ENCODE measurements around the gene PYY.

PYY gene

GRCh38 chr17:43917016-43917347 is 36.8 kb downstream of the PYY start:
- TF ChIP-seq GABPA (IDR thresholded peaks at IDR 0.05; ENCODE audit: low read depth) (no peak), POLR2AphosphoS5 (IDR thresholded peaks at IDR 0.05; ENCODE audit: low read depth) (no peak), SPI1 (IDR thresholded peaks at IDR 0.05; ENCODE audit: borderline replicate concordance, low read depth) (no peak)
- TF ChIP-seq, protein P1, sequence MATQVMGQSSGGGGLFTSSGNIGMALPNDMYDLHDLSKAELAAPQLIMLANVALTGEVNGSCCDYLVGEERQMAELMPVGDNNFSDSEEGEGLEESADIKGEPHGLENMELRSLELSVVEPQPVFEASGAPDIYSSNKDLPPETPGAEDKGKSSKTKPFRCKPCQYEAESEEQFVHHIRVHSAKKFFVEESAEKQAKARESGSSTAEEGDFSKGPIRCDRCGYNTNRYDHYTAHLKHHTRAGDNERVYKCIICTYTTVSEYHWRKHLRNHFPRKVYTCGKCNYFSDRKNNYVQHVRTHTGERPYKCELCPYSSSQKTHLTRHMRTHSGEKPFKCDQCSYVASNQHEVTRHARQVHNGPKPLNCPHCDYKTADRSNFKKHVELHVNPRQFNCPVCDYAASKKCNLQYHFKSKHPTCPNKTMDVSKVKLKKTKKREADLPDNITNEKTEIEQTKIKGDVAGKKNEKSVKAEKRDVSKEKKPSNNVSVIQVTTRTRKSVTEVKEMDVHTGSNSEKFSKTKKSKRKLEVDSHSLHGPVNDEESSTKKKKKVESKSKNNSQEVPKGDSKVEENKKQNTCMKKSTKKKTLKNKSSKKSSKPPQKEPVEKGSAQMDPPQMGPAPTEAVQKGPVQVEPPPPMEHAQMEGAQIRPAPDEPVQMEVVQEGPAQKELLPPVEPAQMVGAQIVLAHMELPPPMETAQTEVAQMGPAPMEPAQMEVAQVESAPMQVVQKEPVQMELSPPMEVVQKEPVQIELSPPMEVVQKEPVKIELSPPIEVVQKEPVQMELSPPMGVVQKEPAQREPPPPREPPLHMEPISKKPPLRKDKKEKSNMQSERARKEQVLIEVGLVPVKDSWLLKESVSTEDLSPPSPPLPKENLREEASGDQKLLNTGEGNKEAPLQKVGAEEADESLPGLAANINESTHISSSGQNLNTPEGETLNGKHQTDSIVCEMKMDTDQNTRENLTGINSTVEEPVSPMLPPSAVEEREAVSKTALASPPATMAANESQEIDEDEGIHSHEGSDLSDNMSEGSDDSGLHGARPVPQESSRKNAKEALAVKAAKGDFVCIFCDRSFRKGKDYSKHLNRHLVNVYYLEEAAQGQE (IDR thresholded peaks at IDR 0.05; ENCODE audit: insufficient replicate concordance, low read depth): no peak
- TF ChIP-seq, protein P2, sequence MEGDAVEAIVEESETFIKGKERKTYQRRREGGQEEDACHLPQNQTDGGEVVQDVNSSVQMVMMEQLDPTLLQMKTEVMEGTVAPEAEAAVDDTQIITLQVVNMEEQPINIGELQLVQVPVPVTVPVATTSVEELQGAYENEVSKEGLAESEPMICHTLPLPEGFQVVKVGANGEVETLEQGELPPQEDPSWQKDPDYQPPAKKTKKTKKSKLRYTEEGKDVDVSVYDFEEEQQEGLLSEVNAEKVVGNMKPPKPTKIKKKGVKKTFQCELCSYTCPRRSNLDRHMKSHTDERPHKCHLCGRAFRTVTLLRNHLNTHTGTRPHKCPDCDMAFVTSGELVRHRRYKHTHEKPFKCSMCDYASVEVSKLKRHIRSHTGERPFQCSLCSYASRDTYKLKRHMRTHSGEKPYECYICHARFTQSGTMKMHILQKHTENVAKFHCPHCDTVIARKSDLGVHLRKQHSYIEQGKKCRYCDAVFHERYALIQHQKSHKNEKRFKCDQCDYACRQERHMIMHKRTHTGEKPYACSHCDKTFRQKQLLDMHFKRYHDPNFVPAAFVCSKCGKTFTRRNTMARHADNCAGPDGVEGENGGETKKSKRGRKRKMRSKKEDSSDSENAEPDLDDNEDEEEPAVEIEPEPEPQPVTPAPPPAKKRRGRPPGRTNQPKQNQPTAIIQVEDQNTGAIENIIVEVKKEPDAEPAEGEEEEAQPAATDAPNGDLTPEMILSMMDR (IDR thresholded peaks at IDR 0.05; ENCODE audit: insufficient read depth, low read length): no peak
- no peak overlapping the region for H3K4me3 ChIP-seq (replicated peaks; ENCODE audit: insufficient read depth, low read length)
- DNase-seq (ENCODE audit: low read depth in 1 of 2, low spot score in 1 of 2): no peak
- H3K27ac ChIP-seq (replicated peaks): no peak overlapping the region
- peaks cover 23% of the 10 kb centered on the region for H3K27me3 ChIP-seq (ENCODE audit: insufficient read depth, poor library complexity, severe bottlenecking)

DNA sequence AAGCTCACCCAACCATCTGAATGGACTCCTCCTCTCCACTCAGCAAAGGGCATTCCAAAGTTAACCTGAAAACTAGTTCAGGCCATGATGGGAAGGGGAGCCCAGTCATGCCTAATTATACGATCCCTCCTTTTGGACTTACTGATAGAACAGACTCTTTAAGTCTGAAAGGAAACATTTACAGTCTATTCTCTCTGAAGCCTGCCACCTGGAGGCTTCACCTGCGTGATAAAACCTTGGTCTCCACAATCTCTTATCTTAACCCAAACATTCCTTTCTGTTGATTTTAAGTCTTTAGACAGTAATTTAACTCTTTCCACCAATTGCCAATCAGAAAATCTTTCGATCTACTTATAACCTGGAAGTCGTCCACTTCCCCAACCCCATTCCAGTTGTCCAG is 37.4 kb downstream of the PYY start:
- Histone ChIP-seq H3K27me3 (ENCODE audit: insufficient read depth, poor library complexity, severe bottlenecking) (peaks cover 23% of the 10 kb centered on the region), H3K4me3 (replicated peaks; ENCODE audit: insufficient read depth, low read length) (no peak overlapping the region), H3K27ac (replicated peaks) (no peak overlapping the region)
- no peak for DNase-seq (ENCODE audit: low read depth in 1 of 2, low spot score in 1 of 2)
- TF ChIP-seq, protein P1 (IDR thresholded peaks at IDR 0.05; ENCODE audit: insufficient replicate concordance, low read depth): no peak
- TF ChIP-seq SPI1 (IDR thresholded peaks at IDR 0.05; ENCODE audit: borderline replicate concordance, low read depth) (no peak), POLR2AphosphoS5 (IDR thresholded peaks at IDR 0.05; ENCODE audit: low read depth) (no peak), GABPA (IDR thresholded peaks at IDR 0.05; ENCODE audit: low read depth) (no peak)
- TF ChIP-seq, protein P2 (IDR thresholded peaks at IDR 0.05; ENCODE audit: insufficient read depth, low read length): no peak

GRCh38 chr17:43915559-43915958 is 38.2 kb downstream of the PYY start:
- peaks cover 23% of the 10 kb centered on the region for H3K27me3 ChIP-seq (ENCODE audit: insufficient read depth, poor library complexity, severe bottlenecking)
- no peak overlapping the region for H3K4me3 ChIP-seq (replicated peaks; ENCODE audit: insufficient read depth, low read length)
- TF ChIP-seq POLR2AphosphoS5 (IDR thresholded peaks at IDR 0.05; ENCODE audit: low read depth): no peak
- no peak for TF ChIP-seq SPI1 (IDR thresholded peaks at IDR 0.05; ENCODE audit: borderline replicate concordance, low read depth)
- DNase-seq (ENCODE audit: low read depth in 1 of 2, low spot score in 1 of 2): no peak
- H3K27ac ChIP-seq (replicated peaks): no peak overlapping the region

DNA sequence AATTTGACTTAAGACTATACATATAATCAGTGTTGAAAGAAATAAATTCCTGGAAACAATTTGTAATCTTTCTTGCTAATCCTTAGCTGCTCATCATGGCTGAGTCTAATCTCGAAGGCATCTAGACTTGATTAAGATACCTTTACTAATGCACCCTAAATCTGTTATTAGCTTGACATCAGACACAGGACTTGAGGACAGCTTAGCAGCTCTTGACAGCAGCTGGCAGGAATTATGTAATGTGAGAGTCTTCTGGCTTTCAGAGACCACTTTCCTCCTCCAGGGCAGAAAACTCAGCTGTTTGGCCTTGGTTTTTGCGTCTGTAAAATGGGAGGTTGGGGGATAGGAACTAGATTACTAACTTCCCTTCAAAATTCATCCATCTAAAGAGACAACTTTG is 39.3 kb downstream of the PYY start:
- peaks cover 29% of the 10 kb centered on the region for H3K27me3 ChIP-seq (ENCODE audit: insufficient read depth, poor library complexity, severe bottlenecking)
- no peak for DNase-seq (ENCODE audit: low read depth in 1 of 2, low spot score in 1 of 2)
- no peak overlapping the region for H3K27ac ChIP-seq (replicated peaks)
- no peak for TF ChIP-seq GABPA (IDR thresholded peaks at IDR 0.05; ENCODE audit: low read depth)
- TF ChIP-seq POLR2AphosphoS5 (IDR thresholded peaks at IDR 0.05; ENCODE audit: low read depth): no peak
- TF ChIP-seq, protein P2 (IDR thresholded peaks at IDR 0.05; ENCODE audit: insufficient read depth, low read length): no peak
- TF ChIP-seq, protein P1 (IDR thresholded peaks at IDR 0.05; ENCODE audit: insufficient replicate concordance, low read depth): no peak
- TF ChIP-seq SPI1 (IDR thresholded peaks at IDR 0.05; ENCODE audit: borderline replicate concordance, low read depth): no peak
- H3K4me3 ChIP-seq (replicated peaks; ENCODE audit: insufficient read depth, low read length): no peak overlapping the region

Measured in HL-60 (cell line).